GM12878 (cell line): ENCODE data around the gene PTCH2. TPM values are rescaled to one million over a fixed set of nuclear protein-coding genes. Genes with fewer than 3 reads are reported as not detected.
"Not testable (repeated sequence)": the region's sequence is repeated elsewhere in the genome, so short reads cannot be mapped to it uniquely, and the experiment has no call there.

ENCODE experiments used
- ATAC-seq: fragments of 200-7000 bp; cut with Tn5 transposase; 3 replicates; pipeline ENCODE4 v1.9.1; 2020; ENCODE audit warnings: mild to moderate bottlenecking, moderate library complexity
- BruUV-seq: library from RNA; stranded (reverse); fragments of 400-500 nt; replicated peaks from 2 replicates; lab custom pipeline; 2021; lab: Mats Ljungman, UMichigan
- CTCF ChIA-PET: fragments of 300-600 bp; sonication (Branson Sonifier 250); formaldehyde crosslinking; extraction: SDS; loops from one replicate; lab custom pipeline; 2021; ENCODE audit warnings: inconsistent platforms; lab: Yijun Ruan, JAX
- POLR2A ChIA-PET: fragments of 350-600 bp; formaldehyde crosslinking; extraction: SDS; loops from one replicate; lab custom pipeline; 2021; ENCODE audit warnings: inconsistent platforms; lab: Charles Lee
- RAD21 ChIA-PET: fragments of 300-600 bp; sonication (Branson Sonifier 250); formaldehyde crosslinking; loops from one replicate; lab custom pipeline; 2023; ENCODE audit warnings: antibody characterized with exemption; ENCODE audit not compliant: unreplicated experiment; lab: Charles Lee
- SMC1A ChIA-PET: fragments of 300-600 bp; sonication (Branson Sonifier 250); formaldehyde crosslinking; loops from one replicate; lab custom pipeline; 2023; ENCODE audit not compliant: unreplicated experiment, uncharacterized antibody; lab: Charles Lee
- DNase-seq: peaks from one replicate; pipeline ENCODE4 v3.0.0-alpha.2; 2011; ENCODE audit warnings: low read depth, low spot score
- FAIRE-seq: peaks from 3 replicates; lab custom pipeline; 2011; peaks lifted over from hg19 to GRCh38; lab: Jason Lieb, UNC
- H2AFZ ChIP-seq: 2 replicates; pipeline ENCODE4 v1.6.0; 2011; ENCODE audit warnings: low read depth, low read length, control low read depth; ENCODE audit not compliant: control insufficient read depth
- H3K27ac ChIP-seq: 2 replicates; pipeline ENCODE4 v1.5.1; 2011; ENCODE audit warnings: control low read depth; ENCODE audit not compliant: control insufficient read depth, insufficient read depth
- H3K27me3 ChIP-seq, 2 experiments: replicated peaks in 1 of 2; 2 replicates each; pipeline versions ENCODE4 v1.6.0 to v1.6.1; 2011; ENCODE audit warnings: low read length in 1 of 2; ENCODE audit not compliant: control insufficient read depth in 2 of 2, insufficient read depth in 2 of 2
- H3K36me3 ChIP-seq, 2 experiments: 2 replicates each; pipeline ENCODE4 v1.5.1; 2011; ENCODE audit warnings: low read length in 1 of 2; ENCODE audit not compliant: control insufficient read depth in 2 of 2, insufficient read depth in 2 of 2
- H3K4me1 ChIP-seq: 2 replicates; pipeline ENCODE4 v1.6.1; 2011; ENCODE audit warnings: mild to moderate bottlenecking, low read length, moderate library complexity, mixed read lengths; ENCODE audit not compliant: control insufficient read depth, insufficient read depth
- H3K4me2 ChIP-seq: 2 replicates; pipeline ENCODE4 v1.6.0; 2011; ENCODE audit warnings: control low read depth; ENCODE audit not compliant: control insufficient read depth, insufficient read depth
- H3K4me3 ChIP-seq: fragments of 200-600 bp; sonication (generic); 2 replicates; pipeline ENCODE4 v1.5.1; 2016
- H3K79me2 ChIP-seq: 2 replicates; pipeline ENCODE4 v1.6.0; 2011; ENCODE audit warnings: low read length; ENCODE audit not compliant: control insufficient read depth, insufficient read depth
- H3K9ac ChIP-seq: 2 replicates; pipeline ENCODE4 v1.8.0; 2011; ENCODE audit warnings: low read length, control low read depth, mixed read lengths; ENCODE audit not compliant: control insufficient read depth, insufficient read depth
- H3K9me3 ChIP-seq: replicated peaks from 3 replicates; pipeline ENCODE4 v1.5.1; 2011; ENCODE audit warnings: mild to moderate bottlenecking, low read length; ENCODE audit not compliant: control insufficient read depth, insufficient read depth
- H4K20me1 ChIP-seq: 2 replicates; pipeline ENCODE4 v1.6.0; 2011; ENCODE audit not compliant: control insufficient read depth, insufficient read depth
- CTCF ChIP-seq, 3 experiments: IDR thresholded peaks in 2 of 3; conservative IDR thresholded peaks in 1 of 3; 2 replicates each; pipeline ENCODE4 v1.5.1; 2011; ENCODE audit warnings: low read depth in 3 of 3, low read length in 3 of 3, mild to moderate bottlenecking in 3 of 3, control low read depth in 2 of 3, moderate library complexity in 2 of 3, inconsistent platforms in 1 of 3, mixed read lengths in 1 of 3; ENCODE audit not compliant: control insufficient read depth in 2 of 3, insufficient read depth in 1 of 3; ENCODE audit errors: extremely low read depth in 1 of 3
- GATAD2B ChIP-seq: fragments of 450-650 bp; conservative IDR thresholded peaks from 2 replicates; pipeline ENCODE4 v1.6.1; 2017; ENCODE audit warnings: low read depth, mild to moderate bottlenecking, moderate library complexity
- HDAC2 ChIP-seq: fragments of 200-600 bp; sonication (generic); IDR thresholded peaks from 2 replicates; pipeline ENCODE4 v1.6.1; 2017
- SP1 ChIP-seq: IDR thresholded peaks from one replicate; pipeline ENCODE4 v1.6.1; 2011; ENCODE audit warnings: low read depth, low read length
- STAT1 ChIP-seq: fragments of 450-650 bp; conservative IDR thresholded peaks from 2 replicates; pipeline ENCODE4 v1.6.1; 2014; ENCODE audit warnings: antibody characterized with exemption, mild to moderate bottlenecking
- WGBS: methylation state at CpG from one replicate; pipeline ENCODE4 v1.1.6; 2016; ENCODE audit warnings: low lambda C conversion rate; ENCODE audit not compliant: insufficient replicate concordance, insufficient coverage; ENCODE audit errors: missing lambda C conversion rate; 5-methylcytosine and 5-hydroxymethylcytosine counted together
- in situ Hi-C: fragments of 300-500 bp; cut with MboI; formaldehyde crosslinking; loops from 9 replicates; pipeline ENCODE4 v1.14.3; 2018; ENCODE audit warnings: mixed read lengths
- intact Hi-C: fragments of 100-400 bp; cut with micrococcal nuclease; formaldehyde crosslinking; loops from one replicate; pipeline ENCODE4 v1.14.2; 2022; ENCODE audit not compliant: unreplicated experiment
- polyA plus RNA-seq, 11 experiments: library from polyadenylated mRNA; depleted of rRNA in 4 of 11; unstranded in 6 of 11; stranded (reverse) in 5 of 11; fragments of >200 nt; fragmentation: Nextera tagmentation in 4 of 11; fragmentation: Illumina TruSeq in 1 of 11; extraction: Ambion mirVana in 4 of 11; extraction: Trizol in 1 of 11; gene quantifications; 1 replicate in 1 of 11; 2 replicates in 10 of 11; pipeline versions ENCODE4 v1.2.1 to v1.2.3, GENCODE V29; 2011 to 2016; ENCODE audit warnings: inconsistent platforms in 2 of 11, missing spikeins in 2 of 11, low read depth in 1 of 11
- total RNA-seq, 4 experiments: library from RNA; depleted of rRNA in 3 of 4; stranded (reverse); fragments of >200 nt in 3 of 4; fragmentation: Illumina TruSeq in 1 of 4; extraction: Trizol in 1 of 4; gene quantifications; 2 replicates each; pipeline versions ENCODE4 v1.2.1 to v1.2.3, GENCODE V29; 2013 to 2021

PTCH2 gene
- total and polyA plus RNA-seq, 10 of the 15 experiments (the other 5 are each of a cell fraction or from before 2014, with no cell fraction given) = 0.03 to 8.4 (median 0.10) TPM

DNA sequence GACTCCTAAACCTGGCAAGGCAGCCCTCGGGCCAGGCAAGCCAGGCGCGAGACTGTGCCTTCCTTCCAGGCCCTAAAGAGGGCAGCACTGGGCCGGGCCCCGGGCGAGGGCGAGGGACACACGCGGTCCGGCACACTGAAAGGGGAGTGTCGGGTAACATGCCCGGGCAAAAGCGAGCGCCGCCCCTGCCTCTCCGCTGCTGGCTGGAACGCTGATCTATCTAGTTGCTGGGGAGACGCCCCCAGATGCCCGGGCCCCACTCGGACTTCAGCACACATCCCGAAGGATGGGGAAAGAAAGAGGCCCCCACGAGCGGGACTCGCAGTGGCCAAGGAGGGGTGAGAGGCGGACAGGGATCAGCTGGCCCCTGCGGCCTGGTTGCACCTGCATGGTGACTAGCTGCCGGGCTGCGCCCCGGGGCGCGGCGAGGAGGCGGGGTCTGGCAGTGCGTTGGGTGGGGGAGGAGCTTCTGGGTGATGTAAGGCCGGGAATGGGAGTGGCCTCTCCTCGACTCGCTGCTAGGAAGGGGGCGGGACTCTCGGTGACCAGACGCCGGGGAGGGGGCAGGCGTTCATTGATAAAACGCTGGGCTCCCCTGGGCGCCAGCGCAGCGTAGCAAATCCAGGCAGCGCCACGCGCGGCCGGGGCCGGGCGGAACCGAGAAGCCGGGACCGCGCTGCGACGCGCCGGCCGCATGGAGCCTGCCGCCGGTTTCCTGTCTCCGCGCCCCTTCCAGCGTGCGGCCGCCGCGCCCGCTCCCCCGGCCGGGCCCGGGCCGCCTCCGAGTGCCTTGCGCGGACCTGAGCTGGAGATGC lies 43.1 kb downstream of the PTCH2 start, which contains the start of gene PLK3 (continued):
- TF ChIP-seq SP1 = peak; percentile 42
- TF ChIP-seq GATAD2B = peak; percentile 69
- TF ChIP-seq CTCF (IDR thresholded peaks at IDR 0.05 in 2 of 3, conservative IDR thresholded peaks at IDR 0.05 in 1 of 3; ENCODE audit: control insufficient read depth in 2 of 3, extremely low read depth in 1 of 3, insufficient read depth in 1 of 3, low read depth in 3 of 3, low read length in 3 of 3) = peak; percentile 92 to 97 (median 95)
- no peak for TF ChIP-seq HDAC2
- TF ChIP-seq, all 136 proteins: peak for 49

GRCh38 chr1:44798481-44799365 lies 44.3 kb downstream of the PTCH2 start:
- Histone ChIP-seq H3K9me3 (no peaks in the 10 kb centered on the region), H3K4me3 (no peak overlapping the region), H3K36me3 (peaks cover 3 to 5% of the 10 kb centered on the region in 2 experiments), H3K4me2 (no peak overlapping the region), H3K4me1 (peaks cover 11% of the 10 kb centered on the region), H2AFZ (peak overlapping the region; percentile 49), H3K9ac (no peak overlapping the region), H3K27me3 (no peaks in the 10 kb centered on the region), H3K79me2 (peaks cover 21% of the 10 kb centered on the region), H4K20me1 (no peaks in the 10 kb centered on the region), H3K27ac (no peak overlapping the region)
- ChIA-PET RAD21 (interaction anchor here (0.6 to 1.1 kb wide), 3 partner anchors 11 to 761 kb away, joined by 3 to 4 read pairs (median 3); no protein-coding TSS in a partner anchor), POLR2A (interaction anchor here (0.6 to 6.9 kb wide), 7 partner anchors 10 to 213 kb away, joined by 3 to 59 read pairs (median 3); partner anchors contain the start of genes BTBD19, DYNLT4 and UROD), CTCF (interaction anchor here (0.6 to 3.5 kb wide), 14 partner anchors 10 to 597 kb away, joined by 3 to 47 read pairs (median 6); partner anchors contain the start of genes BTBD19, HECTD3, RNU5D-1 and RPS8), SMC1A (interaction anchor here (0.9 to 2.1 kb wide), 4 partner anchors 9 to 214 kb away, joined by 3 to 6 read pairs (median 4); partner anchors contain the start of genes BTBD19 and UROD)
- TF ChIP-seq STAT1 = no peak
- FAIRE-seq = no peak
- intact Hi-C loops (no loop called here), in situ Hi-C loops (no loop called here)
- no TSS peak for BruUV-seq
- DNase-seq = no peak
- 92% methylated on average over 9 of the region's 10 CpGs for WGBS
- no peak for ATAC-seq

DNA sequence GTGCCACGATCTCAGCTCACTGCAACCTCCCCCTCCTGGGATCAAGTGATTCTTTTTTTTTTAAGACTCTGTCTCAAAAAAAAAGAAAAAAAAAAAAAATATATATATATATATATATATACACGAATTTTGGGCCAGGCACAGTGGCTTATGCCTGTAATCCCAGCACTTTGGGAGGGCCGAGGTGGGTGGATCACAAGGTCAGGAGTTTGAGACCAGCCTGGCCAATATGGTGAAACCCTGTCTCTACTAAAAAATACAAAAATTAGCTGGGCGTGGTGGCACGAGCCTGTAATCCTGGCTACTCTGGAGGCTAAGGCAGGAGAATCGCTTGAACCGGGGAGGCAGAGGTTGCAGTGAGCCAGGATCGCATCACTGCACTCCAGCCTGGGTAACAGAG lies 45.2 kb downstream of the PTCH2 start:
- WGBS = 74% methylated on average over 7 of the region's 8 CpGs

More for the DNA sequence above, 45.2 kb downstream of the PTCH2 start:
- SMC1A ChIA-PET = interaction anchor here (1.0 to 1.7 kb wide), 2 partner anchors 9 to 11 kb away, joined by 4 to 5 read pairs; partner anchors contain the start of genes BEST4 and BTBD19
- H3K9ac ChIP-seq, RAD21 ChIA-PET, BruUV-seq, H3K27me3 ChIP-seq, H2AFZ ChIP-seq, H3K27ac ChIP-seq, H3K4me3 ChIP-seq, FAIRE-seq, H3K9me3 ChIP-seq, H3K4me2 ChIP-seq, ATAC-seq, in situ Hi-C loops, H4K20me1 ChIP-seq, DNase-seq, intact Hi-C loops, H3K36me3 ChIP-seq: not testable (repeated sequence)
- Histone ChIP-seq H3K79me2 (peaks cover 21% of the 10 kb centered on the region), H3K4me1 (peaks cover 11% of the 10 kb centered on the region)
- CTCF ChIA-PET = interaction anchor here (0.8 to 2.4 kb wide), 4 partner anchors 39 to 214 kb away, joined by 3 to 13 read pairs (median 6); partner anchors contain the start of gene UROD
- POLR2A ChIA-PET = interaction anchor here (0.6 to 6.9 kb wide), 6 partner anchors 22 to 512 kb away, joined by 3 to 56 read pairs (median 3); partner anchors contain the start of gene UROD
